MM.1S (cell line): Measurements from ENCODE around the gene PANX1.

Source experiments
- DNase-seq: peaks from one replicate; pipeline ENCODE4 v3.0.0-alpha.2; 2015
- H2AFZ ChIP-seq: fragments of 300-600 bp; sonication (generic); 2 replicates; pipeline ENCODE4 v1.6.0; 2016; ENCODE audit warnings: antibody characterized with exemption, low read length
- H3F3A ChIP-seq: fragments of 300-600 bp; sonication (generic); 2 replicates; pipeline ENCODE4 v1.6.1; 2016; ENCODE audit warnings: mild to moderate bottlenecking, antibody characterized with exemption, low read length, moderate library complexity, mixed read lengths; ENCODE audit not compliant: insufficient read depth
- H3K27ac ChIP-seq: fragments of 300-600 bp; sonication (generic); 2 replicates; pipeline ENCODE4 v1.5.1; 2016; ENCODE audit warnings: mild to moderate bottlenecking, low read length
- H3K27me3 ChIP-seq: fragments of 300-600 bp; sonication (generic); replicated peaks from 2 replicates; pipeline ENCODE4 v1.6.0; 2016; ENCODE audit warnings: low read length; ENCODE audit not compliant: insufficient read depth
- H3K36me3 ChIP-seq: fragments of 300-600 bp; sonication (generic); replicated peaks from 2 replicates; pipeline ENCODE4 v1.6.1; 2016; ENCODE audit warnings: mild to moderate bottlenecking, low read length, mixed read lengths; ENCODE audit not compliant: insufficient read depth
- H3K4me1 ChIP-seq: fragments of 300-600 bp; sonication (generic); 2 replicates; pipeline ENCODE4 v1.6.1; 2016; ENCODE audit warnings: low read length, mixed read lengths
- H3K4me2 ChIP-seq: fragments of 300-600 bp; sonication (generic); 2 replicates; pipeline ENCODE4 v1.6.0; 2016; ENCODE audit warnings: low read depth, low read length
- H3K4me3 ChIP-seq: fragments of 300-600 bp; sonication (generic); 2 replicates; pipeline ENCODE4 v1.5.1; 2016; ENCODE audit warnings: low read length, mixed read lengths
- H3K79me2 ChIP-seq: fragments of 300-600 bp; sonication (generic); 2 replicates; pipeline ENCODE4 v1.6.1; 2016; ENCODE audit warnings: mixed run types, low read length, mixed read lengths
- H3K9ac ChIP-seq: fragments of 300-600 bp; sonication (generic); 2 replicates; pipeline ENCODE4 v1.6.1; 2016; ENCODE audit warnings: low read length, mixed read lengths
- H3K9me2 ChIP-seq: fragments of 300-600 bp; sonication (generic); replicated peaks from 2 replicates; pipeline ENCODE4 v1.6.1; 2016; ENCODE audit warnings: mild to moderate bottlenecking, low read length, mixed read lengths; ENCODE audit not compliant: insufficient read depth
- H3K9me3 ChIP-seq: fragments of 300-600 bp; sonication (generic); replicated peaks from 2 replicates; pipeline ENCODE4 v1.6.1; 2016; ENCODE audit warnings: mild to moderate bottlenecking, low read length, mixed read lengths; ENCODE audit not compliant: insufficient read depth
- H4K20me1 ChIP-seq: fragments of 300-600 bp; sonication (generic); 2 replicates; pipeline ENCODE4 v1.6.1; 2016; ENCODE audit warnings: mild to moderate bottlenecking, low read length, moderate library complexity, mixed read lengths; ENCODE audit not compliant: insufficient read depth
- CTCF ChIP-seq: fragments of 300-600 bp; sonication (generic); IDR thresholded peaks from 2 replicates; pipeline ENCODE4 v1.5.1; 2016; ENCODE audit warnings: antibody characterized with exemption, low read length, mixed read lengths
- EZH2 ChIP-seq: fragments of 300-600 bp; sonication (generic); optimal IDR thresholded peaks from 2 replicates; pipeline ENCODE3; 2017; ENCODE audit warnings: low read depth, mild to moderate bottlenecking, antibody characterized with exemption, low read length, mixed read lengths
- EZH2phosphoT487 ChIP-seq: fragments of 300-600 bp; sonication (generic); IDR thresholded peaks from 2 replicates; pipeline ENCODE4 v1.6.1; 2018; ENCODE audit warnings: antibody characterized with exemption, low read length

The PANX1 gene

DNA sequence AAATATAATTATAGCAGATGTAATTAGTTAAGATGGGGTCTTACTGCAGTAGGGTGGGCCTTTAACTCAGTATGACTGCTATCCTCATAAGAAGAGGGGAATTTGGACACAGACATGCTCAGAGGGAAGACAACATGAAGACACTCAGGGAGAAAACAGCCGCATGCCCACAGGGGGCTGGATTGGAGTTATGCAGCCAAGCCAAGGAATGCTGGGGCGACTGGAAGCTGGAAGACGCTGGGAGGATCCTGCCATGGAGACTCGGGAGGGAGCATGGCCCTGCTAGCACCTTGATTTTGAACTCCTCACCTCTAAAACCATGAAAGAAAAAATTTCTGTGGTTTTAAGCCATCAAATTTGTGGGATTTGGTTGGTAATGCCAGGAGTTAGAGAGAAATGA, 40.9 kb downstream of the PANX1 start:
- H3K9ac ChIP-seq: no peak overlapping the region
- peaks cover 30% of the 10 kb centered on the region for H3K79me2 ChIP-seq
- TF ChIP-seq CTCF (no peak), EZH2phosphoT487 (no peak), EZH2 (no peak)
- no peaks in the 10 kb centered on the region for H3F3A ChIP-seq
- no peaks in the 10 kb centered on the region for H3K4me1 ChIP-seq
- no peaks in the 10 kb centered on the region; the same call in 1 of the 2 replicates for H4K20me1 ChIP-seq
- no peaks in the 10 kb centered on the region for H3K9me3 ChIP-seq
- no peaks in the 10 kb centered on the region for H3K27me3 ChIP-seq
- no peaks in the 10 kb centered on the region for H3K36me3 ChIP-seq
- no peak overlapping the region for H3K4me2 ChIP-seq
- no peak overlapping the region for H3K4me3 ChIP-seq
- H3K9me2 ChIP-seq: no peaks in the 10 kb centered on the region
- H3K27ac ChIP-seq: no peak overlapping the region
- no peak for DNase-seq
- no peak overlapping the region for H2AFZ ChIP-seq

GRCh38 chr11:94169930-94170545, 41.4 kb downstream of the PANX1 start:
- H3K9me2 ChIP-seq: no peaks in the 10 kb centered on the region
- H4K20me1 ChIP-seq: no peaks in the 10 kb centered on the region
- no peaks in the 10 kb centered on the region for H3F3A ChIP-seq
- DNase-seq: no peak
- no peak overlapping the region for H3K27ac ChIP-seq
- H3K9me3 ChIP-seq: no peaks in the 10 kb centered on the region
- no peak overlapping the region for H3K4me2 ChIP-seq
- H3K27me3 ChIP-seq: no peaks in the 10 kb centered on the region
- H3K4me1 ChIP-seq: no peaks in the 10 kb centered on the region
- no peaks in the 10 kb centered on the region for H3K36me3 ChIP-seq
- H3K79me2 ChIP-seq: peaks cover 25% of the 10 kb centered on the region
- no peak overlapping the region for H3K4me3 ChIP-seq
- no peak overlapping the region for H2AFZ ChIP-seq
- H3K9ac ChIP-seq: no peak overlapping the region
- no peak for TF ChIP-seq EZH2
- TF ChIP-seq CTCF: no peak
- TF ChIP-seq EZH2phosphoT487: no peak

GRCh38 chr11:94170953-94171352, 42.3 kb downstream of the PANX1 start:
- Histone ChIP-seq H3F3A (no peaks in the 10 kb centered on the region), H4K20me1 (no peaks in the 10 kb centered on the region), H3K4me3 (no peak overlapping the region), H3K36me3 (no peaks in the 10 kb centered on the region), H3K79me2 (peaks cover 25% of the 10 kb centered on the region), H3K9me2 (no peaks in the 10 kb centered on the region), H3K4me1 (no peaks in the 10 kb centered on the region), H3K4me2 (no peak overlapping the region), H3K9me3 (no peaks in the 10 kb centered on the region), H3K9ac (no peak overlapping the region), H2AFZ (no peak overlapping the region), H3K27me3 (no peaks in the 10 kb centered on the region), H3K27ac (no peak overlapping the region)
- DNase-seq: no peak
- no peak for TF ChIP-seq EZH2
- no peak for TF ChIP-seq CTCF
- no peak for TF ChIP-seq EZH2phosphoT487
